GM13976 (cell line): ENCODE data around the gene ZHX3.

Experiments used
- DNase-seq: peaks from one replicate; pipeline ENCODE4 v3.0.0; 2012; ENCODE audit warnings: low spot score
- CTCF ChIP-seq: IDR thresholded peaks from 2 replicates; pipeline ENCODE4 v1.5.1; 2012; ENCODE audit warnings: borderline replicate concordance, mild to moderate bottlenecking; ENCODE audit not compliant: insufficient read depth; ENCODE audit errors: extremely low read depth, missing control alignments, control extremely low read depth
- in situ Hi-C: fragments of 300-500 bp; cut with MboI; formaldehyde crosslinking; loops from one replicate; pipeline ENCODE4 v1.12.0; 2022; ENCODE audit warnings: low sequenced_read_pairs, mixed read lengths, inconsistent platforms; ENCODE audit not compliant: unreplicated experiment

Gene ZHX3

GRCh38 chr20:41353530-41353929 is 36.0 kb upstream of the ZHX3 start:
- in situ Hi-C loops = no loop called here
- no peak for TF ChIP-seq CTCF
- DNase-seq = no peak

- no peak for DNase-seq
- TF ChIP-seq CTCF = no peak
- in situ Hi-C loops = no loop called here
Observed at GRCh38 chr20:41352666-41353065, 35.1 kb upstream of the ZHX3 start.

GRCh38 chr20:41352106-41352505 is 34.6 kb upstream of the ZHX3 start:
- DNase-seq = no peak
- in situ Hi-C loops = no loop called here
- TF ChIP-seq CTCF = no peak

GRCh38 chr20:41350408-41350962 is 33.0 kb upstream of the ZHX3 start:
- DNase-seq = no peak
- in situ Hi-C loops = no loop called here
- TF ChIP-seq CTCF = no peak

GRCh38 chr20:41349943-41350342 is 32.4 kb upstream of the ZHX3 start:
- no peak for TF ChIP-seq CTCF
- in situ Hi-C loops = loop anchor here (10.0 kb wide), 1 partner anchor 375 kb away; no protein-coding TSS in a partner anchor
- no peak for DNase-seq

- no peak for TF ChIP-seq CTCF
- in situ Hi-C loops = loop anchor here (10.0 kb wide), 1 partner anchor 374 kb away; no protein-coding TSS in a partner anchor
- no peak for DNase-seq
Observed at GRCh38 chr20:41349266-41349665, 31.7 kb upstream of the ZHX3 start.
